Gastrocnemius medialis (tissue), 4 donors: ENCODE data around the gene ACCSL. TPM values are rescaled to one million over a fixed set of nuclear protein-coding genes. Genes with fewer than 3 reads are reported as not detected.
A peak's percentile ranks its signal among the peaks of the same experiment; 100 is the strongest.

ENCODE experiments used
- ATAC-seq, 2 donors: fragments of 150-250 bp; one replicate each; pipeline ENCODE4 v1.9.1; 2016
- DNase-seq, 2 donors: peaks; one replicate each; pipeline ENCODE4 v3.0.0-alpha.2; 2019
- H3K27ac ChIP-seq, 4 donors: fragments of 200-600 bp; sonication (generic); 1 replicate in 1 of 4; 2 replicates in 3 of 4; pipeline ENCODE4 v1.5.1; 2016 to 2018; ENCODE audit warnings: mild to moderate bottlenecking in 2 of 4, moderate library complexity in 1 of 4
- H3K27me3 ChIP-seq, 3 donors: fragments of 200-600 bp; sonication (generic) in 2 of 3; 1 replicate in 1 of 3; 2 replicates in 2 of 3; pipeline versions ENCODE4 v1.5.1 to v1.6.0; 2016 to 2019; ENCODE audit warnings: mild to moderate bottlenecking in 1 of 3, moderate library complexity in 1 of 3
- H3K36me3 ChIP-seq, 2 donors: fragments of 200-600 bp; sonication (generic) in 1 of 2; one replicate each; pipeline ENCODE4 v1.5.1; 2017 to 2018
- H3K4me1 ChIP-seq, 2 donors: fragments of 200-600 bp; sonication (generic) in 1 of 2; one replicate each; pipeline ENCODE4 v1.5.1; 2016 to 2017; ENCODE audit warnings: mild to moderate bottlenecking in 2 of 2
- H3K4me3 ChIP-seq, 4 donors: fragments of 200-600 bp; sonication (generic) in 3 of 4; 1 replicate in 1 of 4; 2 replicates in 3 of 4; pipeline ENCODE4 v1.5.1; 2016 to 2019; ENCODE audit warnings: mild to moderate bottlenecking in 2 of 4
- H3K9me3 ChIP-seq, 3 donors: fragments of 200-600 bp; sonication (generic) in 2 of 3; 1 replicate in 1 of 3; 2 replicates in 2 of 3; pipeline ENCODE4 v1.5.1; 2016 to 2019
- POLR2A ChIP-seq, 2 donors: fragments of 450-650 bp; IDR thresholded peaks; one replicate each; pipeline ENCODE4 v1.6.1; 2017; ENCODE audit warnings: antibody characterized with exemption in 2 of 2, mild to moderate bottlenecking in 2 of 2, moderate library complexity in 2 of 2
- in situ Hi-C, 4 donors: fragments of 200-750 bp; cut with MboI; loops; one replicate each; pipeline versions ENCODE4 v1.15.0 to v1.8.0; 2017; ENCODE audit warnings: low sequenced_read_pairs in 4 of 4
- intact Hi-C: fragments of 100-400 bp; cut with DNase I; formaldehyde crosslinking; loops from one replicate; pipeline ENCODE4 v1.15.1; 2023; ENCODE audit warnings: low total_unique reads
- total RNA-seq, 4 donors: library from RNA; depleted of rRNA; stranded (reverse); fragments of >200 nt; gene quantifications; one replicate each; pipeline versions ENCODE4 v1.1.0 to v1.2.3, GENCODE V29; 2016
- TF ChIP-seq, protein P1 (sequence below), 5 experiments: fragments of 450-650 bp in 3 of 5; fragments of 200-600 bp in 2 of 5; sonication (generic) in 2 of 5; IDR thresholded peaks in 4 of 5; conservative IDR thresholded peaks in 1 of 5; 1 replicate in 4 of 5; 2 replicates in 1 of 5; pipeline ENCODE4 v1.5.1; 2016 to 2019; ENCODE audit warnings: antibody characterized with exemption in 5 of 5, mild to moderate bottlenecking in 3 of 5, moderate library complexity in 3 of 5

The ACCSL gene
- total RNA-seq, 4 donors from 2014 or later, result not detected

- in situ Hi-C loops, result no loop called here
- no peak overlapping the region for H3K4me3 ChIP-seq
- H3K4me1 ChIP-seq, result peaks cover 0 to 7% of the 10 kb centered on the region in 2 donors
- TF ChIP-seq, protein P1, sequence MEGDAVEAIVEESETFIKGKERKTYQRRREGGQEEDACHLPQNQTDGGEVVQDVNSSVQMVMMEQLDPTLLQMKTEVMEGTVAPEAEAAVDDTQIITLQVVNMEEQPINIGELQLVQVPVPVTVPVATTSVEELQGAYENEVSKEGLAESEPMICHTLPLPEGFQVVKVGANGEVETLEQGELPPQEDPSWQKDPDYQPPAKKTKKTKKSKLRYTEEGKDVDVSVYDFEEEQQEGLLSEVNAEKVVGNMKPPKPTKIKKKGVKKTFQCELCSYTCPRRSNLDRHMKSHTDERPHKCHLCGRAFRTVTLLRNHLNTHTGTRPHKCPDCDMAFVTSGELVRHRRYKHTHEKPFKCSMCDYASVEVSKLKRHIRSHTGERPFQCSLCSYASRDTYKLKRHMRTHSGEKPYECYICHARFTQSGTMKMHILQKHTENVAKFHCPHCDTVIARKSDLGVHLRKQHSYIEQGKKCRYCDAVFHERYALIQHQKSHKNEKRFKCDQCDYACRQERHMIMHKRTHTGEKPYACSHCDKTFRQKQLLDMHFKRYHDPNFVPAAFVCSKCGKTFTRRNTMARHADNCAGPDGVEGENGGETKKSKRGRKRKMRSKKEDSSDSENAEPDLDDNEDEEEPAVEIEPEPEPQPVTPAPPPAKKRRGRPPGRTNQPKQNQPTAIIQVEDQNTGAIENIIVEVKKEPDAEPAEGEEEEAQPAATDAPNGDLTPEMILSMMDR (IDR thresholded peaks at IDR 0.05 in 4 of 5, conservative IDR thresholded peaks at IDR 0.05 in 1 of 5), result no peak
- no peak for TF ChIP-seq POLR2A (IDR thresholded peaks at IDR 0.05)
- DNase-seq (peak; percentile 29 to 48), ATAC-seq (peak; percentile 50 to 58)
- intact Hi-C loops, result no loop called here
- peak overlapping the region; percentile 41 to 68 (median 54) for H3K27ac ChIP-seq
- H3K36me3 ChIP-seq, result no peaks in the 10 kb centered on the region
- no peaks in the 10 kb centered on the region for H3K9me3 ChIP-seq
- H3K27me3 ChIP-seq, result no peaks in the 10 kb centered on the region
These were observed 31.6 kb upstream of the ACCSL start for GRCh38 chr11:44016131-44016530.

DNA sequence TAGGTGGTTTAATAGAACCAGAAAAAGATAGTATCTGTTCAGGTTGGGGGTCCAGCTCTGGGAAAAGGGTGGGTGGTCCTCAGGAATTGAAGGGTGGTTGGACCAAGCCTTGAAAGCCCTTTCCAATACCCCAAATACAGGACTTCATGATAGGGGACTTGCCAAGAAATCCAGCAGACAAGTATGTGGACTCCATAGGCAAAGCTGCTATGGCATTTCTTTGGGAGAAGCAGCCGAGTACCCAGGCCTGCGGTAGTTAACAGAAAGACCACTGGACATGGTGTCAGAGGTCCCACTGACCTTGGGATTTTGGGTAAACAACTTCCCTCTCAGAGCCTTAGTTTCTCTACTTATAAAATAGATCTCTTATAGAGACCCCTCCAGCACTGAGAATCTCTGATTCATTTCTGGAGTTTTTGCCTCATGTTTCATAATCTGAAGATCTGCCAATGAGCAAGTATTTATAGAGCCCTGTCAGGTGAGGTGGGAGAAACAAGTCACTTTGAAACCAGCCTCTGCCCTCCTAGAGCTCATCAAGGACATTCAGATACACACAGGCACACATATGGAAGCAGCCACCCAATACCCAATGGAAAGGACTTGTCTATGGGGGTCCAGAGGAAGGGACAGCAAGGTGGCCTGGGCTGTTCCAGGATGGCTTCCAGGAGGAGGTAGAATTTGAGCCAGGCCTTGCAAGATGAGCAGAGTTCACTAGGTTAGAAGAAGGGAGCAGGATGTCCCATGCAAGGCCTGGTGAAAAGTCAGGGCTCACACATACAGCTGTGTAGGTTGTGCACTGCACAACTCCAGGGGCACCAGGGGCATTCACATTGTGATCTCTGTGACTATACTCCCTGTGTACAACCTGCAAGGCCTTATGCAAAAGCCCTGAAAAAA lies 31.0 kb upstream of the ACCSL start:
- no peak for TF ChIP-seq POLR2A (IDR thresholded peaks at IDR 0.05)
- TF ChIP-seq, protein P1 (IDR thresholded peaks at IDR 0.05 in 4 of 5, conservative IDR thresholded peaks at IDR 0.05 in 1 of 5), result no peak
- no peaks in the 10 kb centered on the region for H3K36me3 ChIP-seq
- no peak for ATAC-seq
- no peak for DNase-seq
- H3K4me3 ChIP-seq, result no peak overlapping the region
- H3K9me3 ChIP-seq, result no peaks in the 10 kb centered on the region
- H3K27ac ChIP-seq, result peak overlapping the region; percentile 41 to 68 (median 54)
- H3K27me3 ChIP-seq, result no peaks in the 10 kb centered on the region
- intact Hi-C loops, result no loop called here
- in situ Hi-C loops, result no loop called here
- H3K4me1 ChIP-seq, result peaks cover 0 to 7% of the 10 kb centered on the region in 2 donors

DNA sequence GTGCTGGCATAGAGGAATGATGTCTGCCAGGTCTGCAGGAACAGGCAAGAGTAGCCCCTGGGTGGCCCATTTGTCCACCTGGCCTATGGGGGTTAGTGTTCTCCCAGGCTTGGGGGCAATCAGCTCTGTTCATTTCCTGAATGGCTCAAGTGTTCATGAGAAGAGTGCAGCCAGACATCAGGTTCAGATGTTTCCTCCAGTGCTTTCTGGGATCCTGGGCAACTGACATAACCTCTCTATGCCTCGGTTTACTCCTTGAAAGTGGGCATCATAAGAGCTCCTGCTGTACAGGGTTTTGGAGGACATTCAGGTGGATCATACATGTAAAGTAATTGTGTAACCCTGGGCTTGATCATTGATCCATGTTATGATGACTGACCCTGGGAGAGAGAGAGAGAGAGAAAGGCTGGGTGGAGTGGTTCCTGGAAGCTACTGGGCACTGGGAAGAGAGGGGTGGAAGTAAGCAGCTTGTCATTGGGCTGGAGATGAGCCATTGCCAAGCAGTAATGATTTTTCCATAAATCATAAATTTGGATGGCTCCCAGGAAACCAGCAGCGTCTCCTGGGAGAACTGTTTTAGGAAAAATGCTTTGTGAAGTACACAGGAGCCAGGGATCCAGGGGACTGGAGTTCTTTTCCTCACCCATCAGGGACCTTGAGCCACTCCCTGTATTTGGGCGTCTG lies 30.2 kb upstream of the ACCSL start:
- in situ Hi-C loops, result no loop called here
- Histone ChIP-seq H3K9me3 (no peaks in the 10 kb centered on the region), H3K4me3 (no peak overlapping the region), H3K36me3 (no peaks in the 10 kb centered on the region), H3K4me1 (peaks cover 0 to 7% of the 10 kb centered on the region in 2 donors), H3K27ac (peak overlapping the region in 3 of 4 donors; percentile 4 to 68 (median 45)), H3K27me3 (no peaks in the 10 kb centered on the region)
- no peak for DNase-seq
- TF ChIP-seq, protein P1 (IDR thresholded peaks at IDR 0.05 in 4 of 5, conservative IDR thresholded peaks at IDR 0.05 in 1 of 5), result no peak
- TF ChIP-seq POLR2A (IDR thresholded peaks at IDR 0.05), result no peak
- intact Hi-C loops, result no loop called here
- ATAC-seq, result no peak

DNA sequence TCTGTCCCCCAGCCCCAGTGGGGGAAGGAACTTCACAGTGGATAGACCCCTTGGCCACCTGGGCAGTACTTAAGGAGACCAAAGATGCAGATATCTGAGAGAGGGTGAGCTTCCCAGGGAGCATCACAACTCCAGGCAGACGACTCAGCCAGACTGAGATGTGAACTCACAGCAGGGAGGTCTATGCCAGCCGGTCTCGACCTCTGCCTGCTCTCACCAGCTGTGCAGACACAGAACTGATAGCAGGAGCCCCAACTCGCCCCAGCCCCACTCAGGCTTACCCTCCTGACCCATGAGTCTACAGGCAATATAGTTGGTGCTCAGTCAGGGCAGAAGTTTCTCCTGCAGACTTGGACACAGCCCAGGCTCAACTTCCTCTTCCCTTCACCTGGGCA lies 29.7 kb upstream of the ACCSL start:
- no peak for TF ChIP-seq POLR2A (IDR thresholded peaks at IDR 0.05)
- TF ChIP-seq, protein P1 (IDR thresholded peaks at IDR 0.05 in 4 of 5, conservative IDR thresholded peaks at IDR 0.05 in 1 of 5), result no peak
- no peak overlapping the region for H3K4me3 ChIP-seq
- no peaks in the 10 kb centered on the region for H3K9me3 ChIP-seq
- no peaks in the 10 kb centered on the region for H3K27me3 ChIP-seq
- DNase-seq (no peak), ATAC-seq (no peak)
- peaks cover 0 to 7% of the 10 kb centered on the region in 2 donors for H3K4me1 ChIP-seq
- peak overlapping the region in 2 of 4 donors; percentile 4 to 45 for H3K27ac ChIP-seq
- intact Hi-C loops (no loop called here), in situ Hi-C loops (no loop called here)
- no peaks in the 10 kb centered on the region for H3K36me3 ChIP-seq
